IMR-90 (cell line): Measurements from ENCODE around the gene SESN2. TPM values are rescaled to one million over a fixed set of nuclear protein-coding genes. Genes with fewer than 3 reads are reported as not detected.

ENCODE experiments used
- ATAC-seq: fragments of 200-7000 bp; cut with Tn5 transposase; 2 replicates; pipeline ENCODE4 v1.9.1; 2020; ENCODE audit warnings: low read depth, mild to moderate bottlenecking, moderate library complexity
- BruUV-seq: library from RNA; stranded (reverse); fragments of 400-500 nt; replicated peaks from 2 replicates; lab custom pipeline; 2021; lab: Mats Ljungman, UMichigan
- CTCF ChIA-PET: fragments of 300-600 bp; formaldehyde crosslinking; extraction: SDS; loops from one replicate; lab custom pipeline; 2021; ENCODE audit warnings: antibody characterized with exemption; lab: Yijun Ruan, JAX
- POLR2A ChIA-PET: fragments of 300-600 bp; sonication (Branson Sonifier 250); formaldehyde crosslinking; loops from one replicate; lab custom pipeline; 2022; ENCODE audit warnings: antibody characterized with exemption; ENCODE audit not compliant: unreplicated experiment; lab: Charles Lee
- DNase-seq: peaks from one replicate; pipeline ENCODE4 v3.0.0; 2013
- H2AFZ ChIP-seq: replicated peaks from 2 replicates; pipeline ENCODE3; 2013; ENCODE audit warnings: low read length, mild to moderate bottlenecking; ENCODE audit not compliant: poor library complexity
- H2AK5ac ChIP-seq: 2 replicates; pipeline ENCODE4 v1.6.1; 2013; ENCODE audit warnings: low read depth, low read length, inconsistent platforms
- H2AK9ac ChIP-seq: replicated peaks from 2 replicates; pipeline ENCODE3; 2013; ENCODE audit warnings: mild to moderate bottlenecking, low read depth, low read length, moderate library complexity; ENCODE audit not compliant: poor library complexity
- H2BK120ac ChIP-seq: 2 replicates; pipeline ENCODE4 v1.6.1; 2013; ENCODE audit warnings: low read depth, low read length, inconsistent platforms
- H2BK15ac ChIP-seq: 3 replicates; pipeline ENCODE4 v1.6.1; 2013; ENCODE audit warnings: low read depth, low read length, inconsistent platforms
- H2BK20ac ChIP-seq: 2 replicates; pipeline ENCODE4 v1.6.1; 2013; ENCODE audit warnings: low read depth, mild to moderate bottlenecking, inconsistent platforms, low read length, moderate library complexity
- H2BK5ac ChIP-seq: 2 replicates; pipeline ENCODE4 v1.6.1; 2013; ENCODE audit warnings: mild to moderate bottlenecking, low read depth, low read length, inconsistent platforms; ENCODE audit not compliant: poor library complexity, severe bottlenecking
- H3K14ac ChIP-seq: replicated peaks from 2 replicates; pipeline ENCODE4 v1.6.1; 2013; ENCODE audit warnings: low read depth, low read length, inconsistent platforms
- H3K18ac ChIP-seq: 2 replicates; pipeline ENCODE4 v1.6.1; 2013; ENCODE audit warnings: low read depth, low read length, control low read depth
- H3K23ac ChIP-seq: 2 replicates; pipeline ENCODE4 v1.6.1; 2013; ENCODE audit warnings: low read depth, low read length, inconsistent platforms
- H3K27ac ChIP-seq: 2 replicates; pipeline ENCODE4 v1.5.1; 2013; ENCODE audit warnings: mild to moderate bottlenecking, control low read depth, low read length; ENCODE audit not compliant: insufficient read depth
- H3K27me3 ChIP-seq: 2 replicates; pipeline ENCODE4 v1.6.1; 2013; ENCODE audit warnings: low read length; ENCODE audit not compliant: control insufficient read depth, insufficient read depth
- H3K36me3 ChIP-seq: 2 replicates; pipeline ENCODE4 v1.6.1; 2013; ENCODE audit warnings: low read length, mixed read lengths; ENCODE audit not compliant: control insufficient read depth, insufficient read depth
- H3K4ac ChIP-seq: 2 replicates; pipeline ENCODE4 v1.6.1; 2013; ENCODE audit warnings: low read depth, low read length, inconsistent platforms
- H3K4me1 ChIP-seq: 2 replicates; pipeline ENCODE4 v1.6.1; 2013; ENCODE audit warnings: low read length, mixed read lengths; ENCODE audit not compliant: control insufficient read depth, insufficient read depth
- H3K4me2 ChIP-seq: 2 replicates; pipeline ENCODE4 v1.6.1; 2013; ENCODE audit warnings: low read depth, mild to moderate bottlenecking, control low read depth, low read length, moderate library complexity
- H3K4me3 ChIP-seq: 2 replicates; pipeline ENCODE4 v1.5.1; 2013; ENCODE audit warnings: low read depth, mild to moderate bottlenecking, control low read depth, low read length, moderate library complexity; ENCODE audit not compliant: insufficient read depth
- H3K56ac ChIP-seq: 2 replicates; pipeline ENCODE4 v1.6.1; 2013; ENCODE audit warnings: low read length, inconsistent platforms; ENCODE audit not compliant: insufficient read depth; ENCODE audit errors: extremely low read depth
- H3K79me1 ChIP-seq, 2 experiments: 2 replicates each; pipeline ENCODE4 v1.6.1; 2013; ENCODE audit warnings: low read length in 2 of 2, inconsistent platforms in 1 of 2, low read depth in 1 of 2
- H3K9ac ChIP-seq: 2 replicates; pipeline ENCODE4 v1.6.1; 2013; ENCODE audit warnings: low read depth, low read length, control low read depth
- H3K9me1 ChIP-seq: 2 replicates; pipeline ENCODE4 v1.6.1; 2013; ENCODE audit warnings: low read length, inconsistent platforms; ENCODE audit not compliant: insufficient read depth
- H3K9me3 ChIP-seq: 2 replicates; pipeline ENCODE4 v1.6.1; 2013; ENCODE audit warnings: low read length; ENCODE audit not compliant: control insufficient read depth, insufficient read depth
- H4K20me1 ChIP-seq: 2 replicates; pipeline ENCODE4 v1.6.1; 2013; ENCODE audit warnings: low read length, inconsistent platforms; ENCODE audit not compliant: insufficient read depth
- H4K5ac ChIP-seq: 2 replicates; pipeline ENCODE4 v1.6.1; 2013; ENCODE audit warnings: mild to moderate bottlenecking, low read depth, low read length, control low read depth
- H4K8ac ChIP-seq, 2 experiments: 2 replicates each; pipeline ENCODE4 v1.6.1; 2013; ENCODE audit warnings: low read depth in 2 of 2, low read length in 2 of 2, control low read depth in 1 of 2, inconsistent platforms in 1 of 2
- H4K91ac ChIP-seq: 2 replicates; pipeline ENCODE4 v1.6.1; 2013; ENCODE audit warnings: low read depth, low read length, inconsistent platforms; ENCODE audit not compliant: insufficient read depth
- BHLHE40 ChIP-seq: fragments of 150-350 bp; IDR thresholded peaks from 2 replicates; pipeline ENCODE4 v1.6.1; 2016; ENCODE audit warnings: mild to moderate bottlenecking, low read depth, low read length
- CEBPB ChIP-seq: IDR thresholded peaks from 2 replicates; pipeline ENCODE4 v1.6.1; 2012; ENCODE audit warnings: low read depth, low read length, improper control_type of control experiment
- CHD1 ChIP-seq: IDR thresholded peaks from 2 replicates; pipeline ENCODE4 v1.6.1; 2012; ENCODE audit warnings: low read depth, low read length, improper control_type of control experiment
- CTCF ChIP-seq: conservative IDR thresholded peaks from 2 replicates; pipeline ENCODE4 v1.5.1; 2012; ENCODE audit warnings: mild to moderate bottlenecking, low read depth, low read length, improper control_type of control experiment
- FOS ChIP-seq: fragments of 150-350 bp; IDR thresholded peaks from 2 replicates; pipeline ENCODE4 v1.6.1; 2016; ENCODE audit warnings: low read depth, low read length
- MAFK ChIP-seq: IDR thresholded peaks from 2 replicates; pipeline ENCODE4 v1.6.1; 2012; ENCODE audit warnings: low read depth, low read length, improper control_type of control experiment
- MAZ ChIP-seq: IDR thresholded peaks from 2 replicates; pipeline ENCODE4 v1.6.1; 2012; ENCODE audit warnings: low read depth, mild to moderate bottlenecking, low read length, improper control_type of control experiment, moderate library complexity, borderline replicate concordance
- MXI1 ChIP-seq: IDR thresholded peaks from 2 replicates; pipeline ENCODE4 v1.6.1; 2012; ENCODE audit warnings: low read depth, mild to moderate bottlenecking, low read length, moderate library complexity, borderline replicate concordance
- NFE2L2 ChIP-seq: fragments of 150-350 bp; IDR thresholded peaks from 2 replicates; pipeline ENCODE4 v1.6.1; 2016; ENCODE audit warnings: low read depth, mild to moderate bottlenecking, low read length
- POLR2A ChIP-seq: IDR thresholded peaks from 2 replicates; pipeline ENCODE4 v1.6.1; 2012; ENCODE audit warnings: mild to moderate bottlenecking, low read depth, low read length
- RAD21 ChIP-seq: IDR thresholded peaks from 2 replicates; pipeline ENCODE4 v1.6.1; 2012; ENCODE audit warnings: low read length, improper control_type of control experiment
- RCOR1 ChIP-seq: IDR thresholded peaks from 2 replicates; pipeline ENCODE4 v1.6.1; 2012; ENCODE audit warnings: mild to moderate bottlenecking, low read length, improper control_type of control experiment; ENCODE audit not compliant: insufficient replicate concordance
- RFX5 ChIP-seq: IDR thresholded peaks from 2 replicates; pipeline ENCODE4 v1.8.0; 2012; ENCODE audit warnings: low read depth, mild to moderate bottlenecking, low read length, moderate library complexity
- SMC3 ChIP-seq: fragments of 150-350 bp; IDR thresholded peaks from 2 replicates; pipeline ENCODE4 v1.6.1; 2016; ENCODE audit warnings: low read depth, mild to moderate bottlenecking, antibody characterized with exemption, low read length, moderate library complexity
- USF2 ChIP-seq: fragments of 150-350 bp; IDR thresholded peaks from 2 replicates; pipeline ENCODE4 v1.6.1; 2017; ENCODE audit warnings: mild to moderate bottlenecking, antibody characterized with exemption, low read length, low read depth
- WGBS, 2 experiments: methylation state at CpG; one replicate each; pipeline versions ENCODE4 v1.1.5 to v1.1.7; 2013; ENCODE audit warnings: missing lambda C conversion rate in 2 of 2; ENCODE audit not compliant: insufficient read length in 1 of 2; ENCODE audit errors: extremely low coverage in 2 of 2; 5-methylcytosine and 5-hydroxymethylcytosine counted together
- dilution Hi-C: fragments of 300-500 bp; cut with HindIII; formaldehyde crosslinking; loops from one replicate; pipeline ENCODE4 v1.14.3; 2018; ENCODE audit warnings: low sequenced_read_pairs; ENCODE audit not compliant: unreplicated experiment
- in situ Hi-C: fragments of 300-500 bp; cut with MboI; formaldehyde crosslinking; loops from 3 replicates; pipeline ENCODE4 v1.14.3; 2019; ENCODE audit warnings: low sequenced_read_pairs, inconsistent platforms, mixed read lengths
- intact Hi-C: fragments of 100-400 bp; cut with micrococcal nuclease; formaldehyde crosslinking; loops from 2 replicates; pipeline ENCODE4 v1.10.0; 2022
- polyA plus RNA-seq, 3 experiments: library from polyadenylated mRNA; depleted of rRNA; stranded (reverse); fragments of >200 nt; gene quantifications; 2 replicates each; pipeline ENCODE4 v1.2.3, GENCODE V29; 2012; ENCODE audit warnings: low replicate concordance in 1 of 3
- total RNA-seq: library from RNA; depleted of rRNA; stranded (reverse); fragments of >200 nt; gene quantifications from 2 replicates; pipeline ENCODE4 v1.2.3, GENCODE V29; 2012
- TF ChIP-seq, protein P1 (sequence below): fragments of 150-350 bp; IDR thresholded peaks from 2 replicates; pipeline ENCODE4 v1.6.1; 2016; ENCODE audit warnings: low read depth, mild to moderate bottlenecking, low read length, moderate library complexity, borderline replicate concordance

Gene SESN2
- total and polyA plus RNA-seq, 2 of the 4 experiments (the other 2 are of a cell fraction), result 10.2 to 20.9 TPM

- H2AK9ac ChIP-seq, result no peak overlapping the region
- H3K23ac ChIP-seq, result 0 out of 2 replicates have a peak overlapping the region, but pooled peaks have one; percentile 33
- no peak overlapping the region for H2BK5ac ChIP-seq
- H2BK15ac ChIP-seq, result no peak overlapping the region
- no peak overlapping the region for H3K14ac ChIP-seq
- no peaks in the 10 kb centered on the region for H3K79me1 ChIP-seq
- no peak overlapping the region for H3K9ac ChIP-seq
- no peak overlapping the region for H4K8ac ChIP-seq
- H4K20me1 ChIP-seq, result no peaks in the 10 kb centered on the region
- dilution Hi-C loops, result no loop called here
- H3K4me3 ChIP-seq, result no peak overlapping the region
- no peak overlapping the region for H3K4ac ChIP-seq
- 83% methylated on average over 1 of the region's 2 CpGs; no CpG with 5 or more reads in 1 of the 2 experiments for WGBS, 2 experiments
- no peak overlapping the region for H3K4me2 ChIP-seq
- CTCF ChIA-PET, result interaction anchor here (1.1 kb wide), 1 partner anchor 9 kb away, joined by 3 read pairs; no protein-coding TSS in a partner anchor
- BruUV-seq, result no TSS peak
- no peaks in the 10 kb centered on the region for H3K9me3 ChIP-seq
- no peaks in the 10 kb centered on the region for H3K4me1 ChIP-seq
- H2BK120ac ChIP-seq, result no peak overlapping the region
- POLR2A ChIA-PET, result no interaction called here
- H2AFZ ChIP-seq, result peak overlapping the region; percentile 53
- no peak overlapping the region for H4K91ac ChIP-seq
- no peaks in the 10 kb centered on the region for H3K9me1 ChIP-seq
- no peaks in the 10 kb centered on the region for H3K27me3 ChIP-seq
- ATAC-seq (no peak), DNase-seq (no peak)
- H3K36me3 ChIP-seq, result no peaks in the 10 kb centered on the region
- H4K5ac ChIP-seq, result no peak overlapping the region
- no peak overlapping the region for H2AK5ac ChIP-seq
- H3K27ac ChIP-seq, result no peak overlapping the region
- in situ Hi-C loops, result no loop called here
- TF ChIP-seq RAD21 (no peak), MXI1 (no peak), USF2 (no peak), MAZ (no peak), CEBPB (no peak), POLR2A (no peak), CTCF (no peak), CHD1 (no peak), RCOR1 (no peak), NFE2L2 (no peak), SMC3 (no peak), FOS (no peak), BHLHE40 (no peak), MAFK (no peak), RFX5 (no peak)
- TF ChIP-seq, protein P1, sequence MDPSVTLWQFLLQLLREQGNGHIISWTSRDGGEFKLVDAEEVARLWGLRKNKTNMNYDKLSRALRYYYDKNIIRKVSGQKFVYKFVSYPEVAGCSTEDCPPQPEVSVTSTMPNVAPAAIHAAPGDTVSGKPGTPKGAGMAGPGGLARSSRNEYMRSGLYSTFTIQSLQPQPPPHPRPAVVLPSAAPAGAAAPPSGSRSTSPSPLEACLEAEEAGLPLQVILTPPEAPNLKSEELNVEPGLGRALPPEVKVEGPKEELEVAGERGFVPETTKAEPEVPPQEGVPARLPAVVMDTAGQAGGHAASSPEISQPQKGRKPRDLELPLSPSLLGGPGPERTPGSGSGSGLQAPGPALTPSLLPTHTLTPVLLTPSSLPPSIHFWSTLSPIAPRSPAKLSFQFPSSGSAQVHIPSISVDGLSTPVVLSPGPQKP, result no peak
- no peak overlapping the region for H2BK20ac ChIP-seq
- intact Hi-C loops, result no loop called here
- H3K18ac ChIP-seq, result no peak overlapping the region
- H3K56ac ChIP-seq, result no peak overlapping the region
Measured at GRCh38 chr1:28306301-28306949, 47.1 kb downstream of the SESN2 start.
